ENCODE measurements around the gene ONECUT3.

DNA sequence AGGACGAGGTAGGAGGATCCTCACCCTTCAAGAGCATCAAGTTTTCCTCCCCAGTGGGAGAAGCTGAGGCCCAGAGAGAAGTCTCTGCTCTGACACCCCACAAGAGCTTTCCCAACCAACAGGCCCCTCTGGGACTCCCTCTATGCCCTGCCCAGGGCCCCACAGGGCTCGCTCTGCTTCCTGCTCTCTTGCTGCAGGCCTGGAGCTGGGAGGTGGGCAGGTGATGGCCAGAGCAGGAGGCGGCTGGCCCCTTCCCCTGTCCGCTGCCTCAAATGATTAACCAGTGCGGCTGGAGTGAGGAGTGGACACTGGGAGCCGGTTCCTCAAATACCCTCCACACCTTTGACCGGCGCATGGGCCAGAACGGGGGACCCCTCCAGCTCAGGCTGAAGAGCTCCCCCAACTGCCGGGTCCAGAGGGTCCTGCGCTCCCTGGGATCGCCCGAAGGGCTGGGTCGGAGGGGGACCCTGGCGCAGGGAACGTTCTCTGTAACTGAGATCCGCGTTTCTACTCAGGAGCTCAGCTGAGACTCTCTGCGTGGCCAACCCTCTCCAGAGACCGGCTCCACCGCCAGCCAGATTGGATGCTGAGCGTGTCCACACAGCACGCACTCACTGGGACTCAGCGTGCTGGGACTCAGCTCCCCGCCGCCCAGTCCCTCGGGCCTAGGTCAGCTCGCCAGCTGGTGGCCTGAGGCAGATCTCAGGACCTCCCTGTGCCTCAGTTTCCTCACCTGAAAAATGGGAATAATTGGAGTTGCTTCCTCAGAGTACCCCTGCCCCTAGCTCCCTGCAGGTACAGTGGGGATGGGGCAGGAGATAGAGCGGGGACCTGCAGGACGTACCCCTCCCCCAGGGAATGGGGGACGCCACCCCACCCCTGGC is 6.7 kb upstream of the ONECUT3 start:
- TF ChIP-seq, protein P1, sequence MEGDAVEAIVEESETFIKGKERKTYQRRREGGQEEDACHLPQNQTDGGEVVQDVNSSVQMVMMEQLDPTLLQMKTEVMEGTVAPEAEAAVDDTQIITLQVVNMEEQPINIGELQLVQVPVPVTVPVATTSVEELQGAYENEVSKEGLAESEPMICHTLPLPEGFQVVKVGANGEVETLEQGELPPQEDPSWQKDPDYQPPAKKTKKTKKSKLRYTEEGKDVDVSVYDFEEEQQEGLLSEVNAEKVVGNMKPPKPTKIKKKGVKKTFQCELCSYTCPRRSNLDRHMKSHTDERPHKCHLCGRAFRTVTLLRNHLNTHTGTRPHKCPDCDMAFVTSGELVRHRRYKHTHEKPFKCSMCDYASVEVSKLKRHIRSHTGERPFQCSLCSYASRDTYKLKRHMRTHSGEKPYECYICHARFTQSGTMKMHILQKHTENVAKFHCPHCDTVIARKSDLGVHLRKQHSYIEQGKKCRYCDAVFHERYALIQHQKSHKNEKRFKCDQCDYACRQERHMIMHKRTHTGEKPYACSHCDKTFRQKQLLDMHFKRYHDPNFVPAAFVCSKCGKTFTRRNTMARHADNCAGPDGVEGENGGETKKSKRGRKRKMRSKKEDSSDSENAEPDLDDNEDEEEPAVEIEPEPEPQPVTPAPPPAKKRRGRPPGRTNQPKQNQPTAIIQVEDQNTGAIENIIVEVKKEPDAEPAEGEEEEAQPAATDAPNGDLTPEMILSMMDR (conservative IDR thresholded peaks at IDR 0.05; ENCODE audit: low read length), result no peak
- no peak for TF ChIP-seq EZH2phosphoT487 (IDR thresholded peaks at IDR 0.05; ENCODE audit: borderline replicate concordance)

Data from Loucy (cell line).